Loucy (cell line): Measurements from ENCODE around the gene NSD2.

Source experiments
- CTCF ChIP-seq: fragments of 200-600 bp; sonication (generic); conservative IDR thresholded peaks from 2 replicates; pipeline ENCODE4 v1.5.1; 2014; ENCODE audit warnings: mild to moderate bottlenecking, antibody characterized with exemption, low read length
- EZH2phosphoT487 ChIP-seq: fragments of 200-600 bp; IDR thresholded peaks from 2 replicates; pipeline ENCODE4 v1.6.1; 2018; ENCODE audit warnings: antibody characterized with exemption, mild to moderate bottlenecking, moderate library complexity, borderline replicate concordance

DNA sequence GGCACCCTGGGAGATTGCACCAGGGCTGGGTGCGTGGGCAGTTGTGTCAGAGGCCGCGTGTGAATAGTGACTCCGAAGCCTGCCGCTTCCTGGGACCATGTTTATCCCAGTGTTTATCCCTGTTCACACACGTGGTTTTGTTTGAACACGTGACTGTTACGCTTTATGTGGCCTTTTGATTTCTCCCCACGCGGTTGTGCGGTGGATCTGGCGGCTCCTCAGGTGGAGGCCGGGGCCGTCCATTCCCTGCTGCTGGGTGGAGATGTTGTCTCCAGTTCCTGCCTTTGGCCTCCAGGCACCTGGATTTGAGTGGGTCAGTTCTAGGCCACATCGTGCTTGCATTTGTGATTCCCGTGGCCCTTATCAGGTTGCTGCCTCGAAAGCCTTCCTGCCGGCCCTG lies 102.5 kb downstream of the NSD2 start:
- TF ChIP-seq CTCF (no peak), EZH2phosphoT487 (no peak)
